Heart left ventricle (tissue), 16 donors: Measurements from ENCODE around the gene CASP4. TPM values are rescaled to one million over a fixed set of nuclear protein-coding genes. Genes with fewer than 3 reads are reported as not detected.
A peak's percentile ranks its signal among the peaks of the same experiment; 100 is the strongest.

Experiments used
- ATAC-seq, 4 donors: fragments of 200-7000 bp; cut with Tn5 transposase; one replicate each; pipeline ENCODE4 v1.9.1; 2020 to 2022; ENCODE audit warnings: moderate library complexity in 4 of 4, mild to moderate bottlenecking in 3 of 4, moderate number of reproducible peaks in 1 of 4
- DNase-seq, 5 donors: peaks; one replicate each; pipeline ENCODE4 v3.0.0-alpha.2; 2020
- H3K27ac ChIP-seq, 12 donors: fragments of 200-600 bp; sonication (generic) in 4 of 12; one replicate each; pipeline versions ENCODE4 v1.5.0 to v1.8.0; 2016 to 2022; ENCODE audit warnings: mild to moderate bottlenecking in 2 of 12
- H3K27me3 ChIP-seq, 9 donors: fragments of 200-600 bp; sonication (generic) in 2 of 9; one replicate each; pipeline versions ENCODE4 v1.5.1 to v1.8.0; 2016 to 2022; ENCODE audit warnings: mild to moderate bottlenecking in 3 of 9
- H3K36me3 ChIP-seq, 9 donors: fragments of 200-600 bp; sonication (generic) in 2 of 9; one replicate each; pipeline versions ENCODE4 v1.5.0 to v1.8.0; 2018 to 2022; ENCODE audit warnings: mild to moderate bottlenecking in 2 of 9
- H3K4me1 ChIP-seq, 12 donors: fragments of 200-600 bp; sonication (generic) in 4 of 12; one replicate each; pipeline versions ENCODE4 v1.5.0 to v1.8.0; 2016 to 2022; ENCODE audit warnings: mild to moderate bottlenecking in 3 of 12
- H3K4me3 ChIP-seq, 12 donors: fragments of 200-600 bp; sonication (generic) in 4 of 12; one replicate each; pipeline versions ENCODE4 v1.5.0 to v1.8.0; 2017 to 2022; ENCODE audit warnings: mild to moderate bottlenecking in 9 of 12, moderate library complexity in 4 of 12
- H3K9me3 ChIP-seq, 12 donors: fragments of 200-600 bp; sonication (generic) in 4 of 12; one replicate each; pipeline versions ENCODE4 v1.5.0 to v1.8.0; 2016 to 2022; ENCODE audit warnings: mild to moderate bottlenecking in 1 of 12
- CTCF ChIP-seq, 12 donors: fragments of 200-600 bp; sonication (generic) in 4 of 12; IDR thresholded peaks; one replicate each; pipeline versions ENCODE4 v1.5.0 to v1.8.0; 2018 to 2022; ENCODE audit warnings: antibody characterized with exemption in 12 of 12, mild to moderate bottlenecking in 5 of 12
- POLR2A ChIP-seq, 2 donors: fragments of 450-650 bp; IDR thresholded peaks; one replicate each; pipeline ENCODE4 v1.6.1; 2017; ENCODE audit warnings: antibody characterized with exemption in 2 of 2, mild to moderate bottlenecking in 2 of 2, moderate library complexity in 2 of 2
- WGBS, 4 donors: extraction: QIAGEN DNeasy Blood & Tissue Kit in 2 of 4; methylation state at CpG; one replicate each; pipeline versions ENCODE4 v1.1.5 to v1.1.7; 2013 to 2018; 5-methylcytosine and 5-hydroxymethylcytosine counted together
- intact Hi-C, 10 donors: fragments of 100-400 bp; cut with DNase I; formaldehyde crosslinking; loops; one replicate each; pipeline versions ENCODE4 v1.11.1 to v1.14.2; 2022
- polyA plus RNA-seq, 2 donors: library from polyadenylated mRNA; stranded (reverse); fragments of 200-250 nt; gene quantifications; one replicate each; pipeline ENCODE4 v1.2.3, GENCODE V29; 2013
- total RNA-seq, 9 donors: library from RNA; depleted of rRNA in 2 of 9; stranded (reverse); fragments of >200 nt in 2 of 9; fragmentation: NEBNext Ultra II Directional in 3 of 9; extraction: Animal tissue kit (Norgen Biotek cat#: 25700) in 3 of 9; gene quantifications; one replicate each; pipeline versions ENCODE4 v1.1.0 to v1.2.4, GENCODE V29; 2016 to 2023
- donor health status: ischemic (EF 13 %, LVEDD 7.1; RV severe dilation, severe dysfunction).
- donor health status: healthy with polysubstance abuse.
- donor health status: DM: no; HTN: yes; CAD: no.
- donor health status: DM: no; HTN: no; CAD: no.
- donor health status: ischemic (EF 25% LVEDD 6.9; RV normal size, moderate dysfunction).
- donor health status: ischemic (EF 25% LVEDD 5.7; RV mildly dilated, moderate dysfunction).
- donor health status: healthy.
- donor health status: DM: yes; HTN: yes; CAD: no.
- donor health status: ischemic (EF 35%, LVEDD 5.7; RV mildly dilated, moderate dysfunction).
- donor health status: nonischemic (EF 11% LVEDD 7.7; RV severe dilation, severe dysfunction).
- donor health status: DM: yes; HTN: yes; CAD: no.
- donor health status: PGD.
- donor health status: ischemic (EF 29% LVEDD 5.4; RV normal size, mild dysfunction).
- donor health status: nonischemic (EF 23%, LVEDD 6.1; RV moderate dilation, normal function).

The CASP4 gene
- total and polyA plus RNA-seq, 11 donors = 7.6 to 74.5 (median 11.2) TPM

GRCh38 chr11:104907521-104908185, 60.7 kb downstream of the CASP4 start:
- no peaks in the 10 kb centered on the region for H3K27me3 ChIP-seq
- H3K27ac ChIP-seq = no peak overlapping the region
- no peak for TF ChIP-seq POLR2A (IDR thresholded peaks at IDR 0.05)
- no peak for TF ChIP-seq CTCF (IDR thresholded peaks at IDR 0.05)
- H3K36me3 ChIP-seq = peaks cover 0 to 34% (median 0%) of the 10 kb centered on the region in 9 donors
- DNase-seq (no peak), ATAC-seq (no peak)
- 83 to 84% (median 84%) methylated on average over 7 of the region's 7 CpGs for WGBS, 4 donors
- no peak overlapping the region for H3K4me3 ChIP-seq
- H3K4me1 ChIP-seq = no peaks in the 10 kb centered on the region
- intact Hi-C loops = no loop called here
- no peaks in the 10 kb centered on the region for H3K9me3 ChIP-seq

DNA sequence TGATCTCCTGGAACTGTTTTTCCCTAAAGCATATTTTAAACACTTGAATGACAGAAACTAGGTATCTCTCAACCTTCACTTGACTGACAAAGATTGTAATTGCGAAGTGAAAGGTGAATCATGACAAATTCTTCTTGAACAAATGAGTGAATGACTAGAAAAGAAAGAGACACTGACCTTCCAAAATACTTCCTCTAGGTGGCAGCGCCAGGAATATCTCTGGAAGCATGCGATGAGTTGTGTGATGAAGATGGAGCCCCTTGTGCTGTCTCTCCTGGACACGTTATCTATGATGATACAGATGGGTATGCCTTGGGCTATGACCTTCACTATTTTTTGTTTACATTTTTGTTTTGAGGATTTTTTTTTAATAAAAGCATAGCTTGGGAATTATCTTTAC, 63.1 kb downstream of the CASP4 start:
- H3K4me1 ChIP-seq = no peaks in the 10 kb centered on the region
- ATAC-seq (no peak), DNase-seq (no peak)
- peaks cover 0 to 34% (median 0%) of the 10 kb centered on the region in 9 donors for H3K36me3 ChIP-seq
- no peaks in the 10 kb centered on the region for H3K27me3 ChIP-seq
- H3K4me3 ChIP-seq = no peak overlapping the region
- no peak overlapping the region for H3K27ac ChIP-seq
- WGBS, 4 donors = 92 to 97% (median 96%) methylated on average over 4 of the region's 4 CpGs
- TF ChIP-seq CTCF (IDR thresholded peaks at IDR 0.05) (peak in 1 of 12 donors; percentile 7), POLR2A (IDR thresholded peaks at IDR 0.05) (no peak)
- intact Hi-C loops = no loop called here
- H3K9me3 ChIP-seq = no peaks in the 10 kb centered on the region

GRCh38 chr11:104899226-104899625, 69.1 kb downstream of the CASP4 start:
- no peak for ATAC-seq
- H3K27me3 ChIP-seq = no peaks in the 10 kb centered on the region
- peak overlapping the region in 9 of 12 donors; percentile 38 to 81 (median 72) for H3K27ac ChIP-seq
- no peaks in the 10 kb centered on the region for H3K9me3 ChIP-seq
- H3K36me3 ChIP-seq = no peaks in the 10 kb centered on the region
- H3K4me1 ChIP-seq = peaks cover 0 to 28% (median 5%) of the 10 kb centered on the region in 12 donors
- intact Hi-C loops = no loop called here
- no peak for TF ChIP-seq CTCF (IDR thresholded peaks at IDR 0.05)
- TF ChIP-seq POLR2A (IDR thresholded peaks at IDR 0.05) = no peak
- no peak overlapping the region for H3K4me3 ChIP-seq
- DNase-seq = no peak

GRCh38 chr11:104898685-104899013, 69.7 kb downstream of the CASP4 start:
- TF ChIP-seq CTCF (IDR thresholded peaks at IDR 0.05) = no peak
- TF ChIP-seq POLR2A (IDR thresholded peaks at IDR 0.05) = no peak
- DNase-seq (no peak), ATAC-seq (peak; percentile 34 to 72 (median 50))
- no peaks in the 10 kb centered on the region for H3K9me3 ChIP-seq
- WGBS, 4 donors = 23 to 62% (median 36%) methylated on average over 1 of the region's 1 CpG
- H3K4me3 ChIP-seq = peak overlapping the region in 9 of 12 donors; percentile 31 to 60 (median 44)
- no peaks in the 10 kb centered on the region for H3K36me3 ChIP-seq
- no peaks in the 10 kb centered on the region for H3K27me3 ChIP-seq
- intact Hi-C loops = no loop called here
- H3K4me1 ChIP-seq = peaks cover 0 to 28% (median 5%) of the 10 kb centered on the region in 12 donors
- H3K27ac ChIP-seq = peak overlapping the region; percentile 38 to 81 (median 68)
